ENCODE measurements around the gene MYRFL.

DNA sequence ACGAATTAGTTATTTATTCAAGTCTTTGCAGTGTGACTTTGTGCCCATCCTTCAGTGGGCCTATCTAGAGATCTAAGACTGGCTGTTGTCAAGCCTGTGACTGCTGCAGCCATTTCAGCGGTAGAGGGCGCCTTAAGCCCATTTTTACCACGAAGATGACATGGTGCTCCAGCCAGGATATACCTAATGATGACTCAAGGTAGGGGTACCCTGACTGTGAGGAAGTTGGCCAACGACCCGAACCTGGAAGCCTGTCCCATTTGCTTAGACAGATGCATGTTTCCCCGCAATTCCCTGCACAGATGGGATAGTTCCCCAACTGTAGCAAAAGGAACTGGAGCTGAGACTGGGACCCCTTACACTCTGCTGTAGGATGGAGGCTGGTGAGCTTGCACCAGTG is 45.1 kb upstream of the MYRFL start:
- TF ChIP-seq POLR2AphosphoS5 (IDR thresholded peaks at IDR 0.05) (no peak), POLR2A (IDR thresholded peaks at IDR 0.05) (no peak)
- TF ChIP-seq, protein P1, sequence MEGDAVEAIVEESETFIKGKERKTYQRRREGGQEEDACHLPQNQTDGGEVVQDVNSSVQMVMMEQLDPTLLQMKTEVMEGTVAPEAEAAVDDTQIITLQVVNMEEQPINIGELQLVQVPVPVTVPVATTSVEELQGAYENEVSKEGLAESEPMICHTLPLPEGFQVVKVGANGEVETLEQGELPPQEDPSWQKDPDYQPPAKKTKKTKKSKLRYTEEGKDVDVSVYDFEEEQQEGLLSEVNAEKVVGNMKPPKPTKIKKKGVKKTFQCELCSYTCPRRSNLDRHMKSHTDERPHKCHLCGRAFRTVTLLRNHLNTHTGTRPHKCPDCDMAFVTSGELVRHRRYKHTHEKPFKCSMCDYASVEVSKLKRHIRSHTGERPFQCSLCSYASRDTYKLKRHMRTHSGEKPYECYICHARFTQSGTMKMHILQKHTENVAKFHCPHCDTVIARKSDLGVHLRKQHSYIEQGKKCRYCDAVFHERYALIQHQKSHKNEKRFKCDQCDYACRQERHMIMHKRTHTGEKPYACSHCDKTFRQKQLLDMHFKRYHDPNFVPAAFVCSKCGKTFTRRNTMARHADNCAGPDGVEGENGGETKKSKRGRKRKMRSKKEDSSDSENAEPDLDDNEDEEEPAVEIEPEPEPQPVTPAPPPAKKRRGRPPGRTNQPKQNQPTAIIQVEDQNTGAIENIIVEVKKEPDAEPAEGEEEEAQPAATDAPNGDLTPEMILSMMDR (IDR thresholded peaks at IDR 0.05): no peak

All from breast epithelium (tissue), 3 donors.